Muscle layer of colon (tissue), 2 donors: ENCODE data around the gene WAPL.
A peak's percentile ranks its signal among the peaks of the same experiment; 100 is the strongest.

Source experiments
- H3K27ac ChIP-seq: one replicate; pipeline ENCODE4 v1.7.0; 2013; ENCODE audit warnings: low read depth, mild to moderate bottlenecking, low read length, moderate library complexity
- H3K27me3 ChIP-seq, 2 donors: one replicate each; pipeline ENCODE4 v1.7.0; 2013; ENCODE audit warnings: low read length in 2 of 2, mild to moderate bottlenecking in 2 of 2; ENCODE audit not compliant: insufficient read depth in 2 of 2, control insufficient read depth in 1 of 2
- H3K36me3 ChIP-seq: one replicate; pipeline ENCODE4 v1.7.0; 2013; ENCODE audit warnings: mild to moderate bottlenecking, low read length; ENCODE audit not compliant: insufficient read depth
- H3K4me1 ChIP-seq: one replicate; pipeline ENCODE4 v1.7.0; 2013; ENCODE audit warnings: mild to moderate bottlenecking, low read length; ENCODE audit not compliant: insufficient read depth
- H3K4me3 ChIP-seq, 2 donors: one replicate each; pipeline ENCODE4 v1.7.0; 2013; ENCODE audit warnings: low read length in 2 of 2, low read depth in 1 of 2, mild to moderate bottlenecking in 1 of 2, moderate library complexity in 1 of 2
- H3K9ac ChIP-seq: one replicate; pipeline ENCODE4 v1.7.0; 2013; ENCODE audit warnings: low read length
- H3K9me3 ChIP-seq: one replicate; pipeline ENCODE4 v1.7.0; 2013; ENCODE audit warnings: mild to moderate bottlenecking, low read length
- donor health status: abdominal sarcoma.
- donor health status: Adenocarcinoma of cecum.

WAPL gene

DNA sequence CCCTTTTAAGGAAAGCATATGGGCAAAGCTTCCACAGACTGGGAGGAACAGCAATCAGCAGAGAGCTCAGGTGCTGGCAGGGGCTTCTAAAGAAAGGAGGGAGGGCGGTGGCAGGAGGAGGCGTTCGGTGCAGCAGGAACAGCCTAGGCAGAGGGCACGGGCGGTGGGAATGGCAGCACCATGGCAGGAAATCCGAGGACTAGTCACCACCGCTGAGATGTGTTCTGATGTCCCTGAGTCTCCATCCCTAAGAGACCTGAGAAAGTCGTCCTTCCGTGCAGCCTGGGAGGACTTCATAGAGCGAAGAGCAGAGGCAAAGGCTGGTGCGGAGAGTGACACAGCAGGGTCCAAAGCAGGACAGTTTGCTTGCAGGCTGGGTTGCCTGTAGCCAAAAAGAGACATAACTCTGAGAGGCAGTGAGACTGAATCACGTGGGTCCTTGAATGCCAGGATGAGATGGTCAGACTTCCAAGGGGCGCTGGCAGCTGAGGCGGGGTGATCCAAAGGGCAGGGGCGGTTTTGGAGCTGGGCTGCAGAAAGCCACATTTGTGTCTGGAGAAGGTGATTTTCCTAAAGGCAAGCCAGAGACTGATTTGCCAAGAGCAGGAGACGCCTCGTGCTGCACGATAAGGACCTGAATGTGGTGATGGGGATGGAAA lies 119.2 kb downstream of the WAPL start:
- Histone ChIP-seq H3K4me3 (no peak overlapping the region), H3K27ac (no peak overlapping the region), H3K27me3 (no peaks in the 10 kb centered on the region), H3K9ac (no peak overlapping the region), H3K9me3 (no peaks in the 10 kb centered on the region), H3K36me3 (no peaks in the 10 kb centered on the region), H3K4me1 (peaks cover 17% of the 10 kb centered on the region)

DNA sequence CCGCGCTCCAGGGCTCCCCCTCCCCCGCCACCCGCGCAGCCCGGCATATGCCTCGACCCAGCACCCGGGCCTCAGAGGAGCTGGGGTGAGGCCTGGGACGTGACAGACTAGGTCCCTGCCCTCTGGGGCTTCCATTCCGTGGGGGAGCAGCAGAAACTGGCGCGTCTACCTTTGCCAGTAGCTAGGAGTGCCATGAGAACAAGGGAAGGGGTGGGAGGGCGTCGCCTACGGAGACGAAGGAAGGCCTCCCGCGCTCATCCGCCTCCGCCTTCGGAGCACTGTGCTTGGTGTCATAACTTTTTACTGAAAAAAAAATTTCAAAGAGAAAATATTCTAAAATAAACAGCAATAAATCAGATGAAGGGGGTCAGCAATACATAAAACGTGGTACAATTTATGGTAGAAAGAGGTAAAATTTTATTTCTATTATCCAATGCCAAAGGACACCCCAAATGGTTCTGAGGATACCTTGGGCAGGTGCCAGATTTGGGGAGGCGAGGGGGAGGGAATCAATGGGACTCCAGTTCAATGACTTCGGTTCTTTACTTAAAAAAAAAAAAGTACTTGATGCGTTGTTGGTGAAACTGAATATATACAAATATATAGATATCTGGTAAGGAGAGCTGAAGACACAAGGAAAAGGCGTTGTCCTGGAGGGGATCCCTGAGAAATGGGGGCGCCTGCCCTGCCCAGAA lies 119.9 kb downstream of the WAPL start:
- Histone ChIP-seq H3K36me3 (no peaks in the 10 kb centered on the region), H3K4me3 (peak overlapping the region; percentile 73 to 89), H3K27ac (peak overlapping the region; percentile 70), H3K9ac (no peak overlapping the region), H3K27me3 (no peaks in the 10 kb centered on the region), H3K4me1 (peaks cover 17% of the 10 kb centered on the region), H3K9me3 (no peaks in the 10 kb centered on the region)

DNA sequence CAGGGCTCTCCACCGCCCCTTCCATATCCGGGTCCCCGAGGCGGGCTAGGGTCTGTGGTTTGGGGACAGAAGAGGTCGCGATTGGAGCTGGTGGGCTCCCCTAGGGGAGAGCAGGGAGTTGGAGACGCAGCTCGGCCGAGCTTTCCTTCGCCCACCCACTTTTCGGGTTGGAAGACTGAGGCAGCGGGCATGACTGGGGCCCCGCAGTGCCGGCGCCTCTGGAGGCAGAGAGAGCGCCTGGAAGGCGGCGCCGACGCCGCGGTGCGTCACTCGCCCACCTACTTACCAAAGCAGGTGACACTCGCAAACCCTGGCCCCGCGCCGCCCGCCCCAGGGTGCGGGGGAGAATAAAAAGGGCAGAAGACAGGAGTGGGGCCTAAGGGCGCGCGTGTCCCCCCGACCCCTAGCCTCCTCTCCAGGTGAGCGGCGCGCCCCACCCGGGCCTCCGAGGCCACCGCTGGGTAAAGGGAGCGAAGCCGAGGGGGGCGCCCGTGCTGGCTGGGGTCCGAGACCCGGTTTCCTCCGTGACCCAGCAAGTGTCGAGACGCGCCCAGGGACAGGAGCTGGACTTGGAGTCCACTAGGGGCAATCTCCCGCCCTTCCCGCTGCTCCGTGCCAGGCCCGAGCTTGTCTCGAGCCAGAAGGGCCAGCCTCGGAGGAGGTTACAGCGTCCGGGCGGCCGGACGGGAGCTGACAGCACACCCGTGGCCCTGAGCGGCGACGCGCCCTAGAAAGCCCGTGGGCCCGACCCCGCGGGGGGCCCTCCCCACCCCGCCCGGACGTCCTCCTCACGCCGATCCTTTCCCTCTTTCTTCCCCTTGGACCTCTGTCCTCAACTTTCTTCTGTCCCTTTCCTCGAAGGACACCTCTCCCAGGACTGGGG lies 120.6 kb downstream of the WAPL start:
- Histone ChIP-seq H3K36me3 (no peaks in the 10 kb centered on the region), H3K4me1 (peaks cover 17% of the 10 kb centered on the region), H3K9me3 (no peaks in the 10 kb centered on the region), H3K4me3 (peak overlapping the region; percentile 73 to 89), H3K27ac (peak overlapping the region; percentile 70), H3K27me3 (no peaks in the 10 kb centered on the region), H3K9ac (no peak overlapping the region)

DNA sequence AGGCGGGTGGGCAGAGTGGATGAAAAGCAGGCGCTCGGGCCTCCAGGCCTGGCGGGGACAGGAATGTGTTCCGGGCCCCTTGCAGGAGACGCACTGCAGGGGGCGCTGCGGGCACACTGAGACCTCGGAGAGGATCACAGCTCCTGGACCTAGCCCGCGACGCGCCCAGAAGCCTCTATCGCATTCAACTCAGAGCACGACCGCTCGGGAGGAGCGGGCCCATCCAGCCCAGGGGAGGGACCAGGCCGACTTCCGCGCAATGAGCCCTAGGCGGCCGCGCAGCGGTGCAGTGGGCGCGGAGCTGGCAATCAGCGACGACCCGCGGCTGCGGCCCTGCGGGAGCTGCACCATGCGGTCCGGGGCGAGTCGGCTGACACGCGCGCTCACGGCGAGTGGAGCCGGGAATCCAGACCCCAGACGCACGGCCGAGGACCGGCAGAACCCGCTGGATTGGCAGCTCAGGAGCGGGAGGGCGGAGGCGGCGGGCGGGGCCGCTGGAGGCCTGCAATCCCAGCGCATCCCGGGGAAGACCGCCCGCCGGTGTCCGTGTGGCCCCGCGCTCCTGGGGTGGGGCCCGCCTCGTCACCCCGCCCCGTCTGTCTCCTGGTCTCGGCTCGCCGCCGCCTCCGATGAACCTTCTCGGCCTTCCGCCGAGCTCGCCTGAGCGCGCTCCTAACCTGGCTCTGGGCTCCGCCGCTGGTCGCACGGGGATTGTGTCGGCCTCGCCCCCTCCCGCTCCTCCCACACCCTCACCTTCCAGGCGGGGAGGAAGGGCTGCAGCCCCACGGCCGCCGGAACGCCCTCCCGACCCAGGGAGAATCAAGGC lies 121.5 kb downstream of the WAPL start:
- peaks cover 17% of the 10 kb centered on the region for H3K4me1 ChIP-seq
- H3K27me3 ChIP-seq, result no peaks in the 10 kb centered on the region

GRCh38 chr10:86399514-86399878 lies 122.1 kb downstream of the WAPL start:
- Histone ChIP-seq H3K9me3 (no peaks in the 10 kb centered on the region), H3K4me3 (no peak overlapping the region), H3K27me3 (no peaks in the 10 kb centered on the region), H3K9ac (peak overlapping the region; percentile 29), H3K27ac (peak overlapping the region; percentile 70), H3K36me3 (no peaks in the 10 kb centered on the region), H3K4me1 (peaks cover 17% of the 10 kb centered on the region)

More for the DNA sequence above, 121.5 kb downstream of the WAPL start:
- peak overlapping the region; percentile 29 for H3K9ac ChIP-seq
- no peaks in the 10 kb centered on the region for H3K36me3 ChIP-seq
- peak overlapping the region; percentile 73 to 89 for H3K4me3 ChIP-seq
- peak overlapping the region; percentile 70 for H3K27ac ChIP-seq
- H3K9me3 ChIP-seq, result no peaks in the 10 kb centered on the region

DNA sequence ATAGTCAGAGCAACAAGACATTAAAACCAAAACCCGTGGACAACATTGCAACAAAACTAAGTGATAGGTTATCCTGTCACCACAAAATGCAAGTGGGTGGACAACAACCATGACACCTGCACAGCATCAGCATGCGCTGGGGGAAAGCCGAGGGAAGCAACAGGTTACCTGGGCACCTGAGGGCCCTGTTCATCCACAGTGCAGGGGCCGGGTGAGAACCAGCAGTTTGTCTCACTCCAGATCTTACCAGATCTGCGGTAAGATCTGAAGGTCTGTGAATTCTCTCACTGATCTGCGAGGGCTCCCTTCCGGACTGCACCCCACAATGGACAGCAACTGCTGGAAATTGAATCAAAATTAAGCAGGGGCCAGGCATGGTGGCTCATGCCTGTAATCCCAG lies 124.5 kb downstream of the WAPL start:
- no peaks in the 10 kb centered on the region for H3K36me3 ChIP-seq
- H3K9ac ChIP-seq, result no peak overlapping the region
- no peaks in the 10 kb centered on the region for H3K27me3 ChIP-seq
- H3K27ac ChIP-seq, result no peak overlapping the region
- H3K4me1 ChIP-seq, result peaks cover 13% of the 10 kb centered on the region
- H3K4me3 ChIP-seq, result no peak overlapping the region
- no peaks in the 10 kb centered on the region for H3K9me3 ChIP-seq

DNA sequence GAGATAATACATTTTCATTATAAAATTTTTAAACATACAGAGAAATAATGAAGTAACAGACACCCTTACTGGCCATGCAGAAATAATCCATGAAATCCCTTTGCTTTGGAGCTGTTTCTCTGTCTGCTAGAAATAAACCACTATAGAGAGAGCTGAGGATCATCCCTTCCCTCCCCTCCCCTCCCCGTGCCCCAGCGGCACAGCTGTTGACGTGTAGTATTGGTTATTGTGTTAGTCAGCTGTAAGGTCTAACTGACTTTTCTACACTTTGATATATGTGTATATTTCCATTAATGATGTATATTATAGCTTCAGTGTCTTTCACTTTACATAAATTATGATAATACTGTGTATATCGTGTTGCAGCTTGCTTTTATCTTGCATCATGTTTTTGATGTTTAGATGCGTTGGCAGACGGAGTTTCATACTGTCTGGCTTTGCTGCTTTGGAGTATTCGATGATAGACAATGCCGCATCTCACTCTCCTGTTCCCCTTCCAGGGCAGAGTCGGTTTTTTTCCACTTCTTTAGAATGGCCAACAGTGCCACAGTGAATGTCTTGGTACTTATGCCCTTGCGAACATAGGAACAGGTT lies 127.6 kb downstream of the WAPL start:
- Histone ChIP-seq H3K4me3 (no peak overlapping the region), H3K9me3 (no peaks in the 10 kb centered on the region), H3K27ac (no peak overlapping the region), H3K27me3 (peaks cover 0 to 8% of the 10 kb centered on the region in 2 donors), H3K4me1 (no peaks in the 10 kb centered on the region), H3K36me3 (no peaks in the 10 kb centered on the region), H3K9ac (no peak overlapping the region)

DNA sequence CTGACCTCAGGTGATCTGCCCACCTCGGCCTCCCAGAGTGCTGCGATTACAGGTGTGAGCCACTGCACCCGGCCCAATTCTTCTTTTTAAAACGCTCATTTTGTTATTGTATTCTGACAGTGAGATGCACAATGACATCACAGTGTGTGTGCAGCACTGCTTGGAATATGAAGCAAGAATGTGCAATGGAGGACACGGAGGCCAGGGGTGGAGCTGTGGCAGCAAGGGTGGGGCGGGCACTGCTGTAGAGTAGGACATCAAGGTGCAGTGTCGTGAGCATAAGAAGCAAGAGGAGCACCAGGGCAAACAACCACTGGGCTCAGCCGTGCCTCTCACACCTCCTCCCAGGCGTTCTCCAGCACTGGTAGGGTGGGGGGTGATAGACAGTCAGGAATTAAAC lies 128.2 kb downstream of the WAPL start:
- H3K4me3 ChIP-seq, result no peak overlapping the region
- H3K9me3 ChIP-seq, result no peaks in the 10 kb centered on the region
- no peaks in the 10 kb centered on the region for H3K4me1 ChIP-seq
- no peaks in the 10 kb centered on the region for H3K36me3 ChIP-seq
- H3K9ac ChIP-seq, result no peak overlapping the region
- peaks cover 0 to 8% of the 10 kb centered on the region in 2 donors for H3K27me3 ChIP-seq
- H3K27ac ChIP-seq, result no peak overlapping the region

- Histone ChIP-seq H3K36me3 (no peaks in the 10 kb centered on the region), H3K9ac (no peak overlapping the region), H3K4me1 (no peaks in the 10 kb centered on the region), H3K27me3 (peaks cover 0 to 15% of the 10 kb centered on the region in 2 donors), H3K4me3 (no peak overlapping the region), H3K27ac (no peak overlapping the region), H3K9me3 (no peaks in the 10 kb centered on the region)
These were observed 128.9 kb downstream of the WAPL start for GRCh38 chr10:86392723-86393094.

DNA sequence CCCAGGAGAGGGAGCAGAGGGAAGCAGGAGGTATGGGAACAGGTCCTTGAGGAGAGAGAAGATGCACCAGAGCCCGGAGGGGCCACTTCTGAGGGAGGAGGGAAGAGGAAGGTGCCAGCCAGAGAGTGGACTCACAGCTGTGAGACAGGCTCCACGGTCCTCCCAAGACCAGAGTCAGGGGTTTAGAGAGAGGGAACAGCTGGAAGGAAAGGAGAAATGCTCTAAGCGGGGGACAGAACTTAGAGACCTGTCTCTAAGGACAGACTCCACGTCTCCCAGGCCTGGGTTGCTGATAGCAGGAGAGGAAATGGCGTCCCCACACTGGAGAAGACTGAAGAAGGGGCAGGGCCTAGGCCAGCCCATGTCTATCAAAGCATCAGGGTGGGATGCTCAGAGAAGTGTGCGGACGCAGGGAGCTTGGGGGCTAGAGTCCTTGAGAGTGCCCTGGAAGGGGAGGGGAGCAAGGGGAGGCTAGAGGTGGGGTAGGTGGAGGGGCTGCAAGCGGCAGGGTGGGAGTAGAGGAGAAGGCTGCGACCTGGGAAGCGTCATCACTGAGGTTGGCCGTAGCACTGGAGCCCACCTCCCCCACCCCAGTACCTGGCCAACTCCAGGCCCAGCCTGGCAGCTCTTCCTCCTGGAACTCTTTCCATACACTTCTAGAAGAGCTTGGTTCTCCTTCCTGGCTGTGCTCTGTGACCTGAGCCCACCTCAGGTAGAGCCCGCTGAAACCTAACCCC lies 129.4 kb downstream of the WAPL start:
- Histone ChIP-seq H3K4me3 (no peak overlapping the region), H3K27me3 (peaks cover 0 to 21% of the 10 kb centered on the region in 2 donors), H3K36me3 (no peaks in the 10 kb centered on the region), H3K9me3 (no peaks in the 10 kb centered on the region), H3K27ac (no peak overlapping the region), H3K4me1 (no peaks in the 10 kb centered on the region), H3K9ac (no peak overlapping the region)
